Astrocyte of the cerebellum (primary cell): Measurements from ENCODE around the gene ARHGAP1.

Source experiments
- DNase-seq: peaks from one replicate; pipeline ENCODE4 v3.0.0-alpha.2; 2011; ENCODE audit warnings: low read depth
- H3K4me3 ChIP-seq: 2 replicates; pipeline ENCODE4 v1.5.1; 2011; ENCODE audit warnings: mild to moderate bottlenecking, low read depth, low read length, moderate library complexity
- CTCF ChIP-seq: IDR thresholded peaks from 2 replicates; pipeline ENCODE4 v1.5.1; 2012; ENCODE audit warnings: low read length, low read depth, moderate library complexity, mild to moderate bottlenecking; ENCODE audit errors: missing control alignments
- in situ Hi-C: cut with HindIII; loops from 2 replicates; pipeline ENCODE4 v1.10.0; 2017; ENCODE audit warnings: low sequenced_read_pairs

ARHGAP1 gene

GRCh38 chr11:46655631-46656030 is 44.8 kb downstream of the ARHGAP1 start:
- in situ Hi-C loops = no loop called here
- TF ChIP-seq CTCF = no peak
- H3K4me3 ChIP-seq = no peak overlapping the region
- DNase-seq = no peak

DNA sequence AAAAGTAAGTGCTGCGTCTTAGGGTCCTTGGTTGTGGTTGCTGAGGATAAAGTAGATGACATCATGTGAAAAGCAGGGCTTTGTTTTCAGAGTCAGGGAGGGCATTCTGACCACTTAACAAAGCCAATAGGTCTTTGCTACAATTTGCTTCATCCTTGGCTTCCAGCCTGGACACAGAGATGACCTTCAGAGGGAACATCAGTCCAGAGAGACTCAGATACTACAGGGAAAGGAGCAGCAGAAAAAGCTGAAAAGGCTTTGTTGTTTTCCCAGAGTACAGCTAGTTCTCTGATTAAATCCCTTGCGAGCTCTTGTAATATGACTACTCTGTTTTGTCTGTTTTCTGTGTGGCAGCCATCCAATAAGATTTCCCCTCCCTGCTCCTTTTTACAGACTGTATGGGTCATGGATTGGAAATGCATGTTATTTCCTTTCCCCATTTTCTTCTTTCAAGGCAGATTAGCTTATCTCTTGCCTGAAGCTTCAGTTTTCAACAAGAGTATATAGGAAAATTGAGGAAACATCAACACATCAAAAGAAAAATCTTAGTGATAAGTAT is 51.2 kb downstream of the ARHGAP1 start:
- in situ Hi-C loops = no loop called here
- no peak overlapping the region for H3K4me3 ChIP-seq
- TF ChIP-seq CTCF = no peak
- peak; percentile 93 for DNase-seq

DNA sequence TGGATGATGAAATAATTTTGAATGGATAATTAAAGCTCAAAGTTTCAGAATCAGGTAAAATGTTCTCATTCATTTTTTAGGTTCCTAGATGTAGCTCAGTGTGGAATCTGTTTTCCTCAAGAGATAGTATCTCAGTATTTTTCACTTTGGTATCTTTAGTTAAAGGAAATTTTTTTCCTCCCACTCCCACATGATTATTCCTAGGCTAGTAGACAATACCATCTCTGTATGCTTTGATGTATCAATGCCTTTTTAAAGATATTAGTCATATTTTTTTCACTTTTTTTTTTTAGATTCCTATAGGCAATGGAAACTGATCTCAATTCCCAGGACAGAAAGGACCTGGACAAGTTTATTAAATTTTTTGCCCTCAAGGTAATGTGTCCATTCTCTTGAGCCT is 56.4 kb downstream of the ARHGAP1 start:
- TF ChIP-seq CTCF = no peak
- no peak for DNase-seq
- no peak overlapping the region for H3K4me3 ChIP-seq
- in situ Hi-C loops = no loop called here

GRCh38 chr11:46643531-46643930 is 56.9 kb downstream of the ARHGAP1 start:
- no peak for DNase-seq
- in situ Hi-C loops = no loop called here
- no peak for TF ChIP-seq CTCF
- H3K4me3 ChIP-seq = no peak overlapping the region

DNA sequence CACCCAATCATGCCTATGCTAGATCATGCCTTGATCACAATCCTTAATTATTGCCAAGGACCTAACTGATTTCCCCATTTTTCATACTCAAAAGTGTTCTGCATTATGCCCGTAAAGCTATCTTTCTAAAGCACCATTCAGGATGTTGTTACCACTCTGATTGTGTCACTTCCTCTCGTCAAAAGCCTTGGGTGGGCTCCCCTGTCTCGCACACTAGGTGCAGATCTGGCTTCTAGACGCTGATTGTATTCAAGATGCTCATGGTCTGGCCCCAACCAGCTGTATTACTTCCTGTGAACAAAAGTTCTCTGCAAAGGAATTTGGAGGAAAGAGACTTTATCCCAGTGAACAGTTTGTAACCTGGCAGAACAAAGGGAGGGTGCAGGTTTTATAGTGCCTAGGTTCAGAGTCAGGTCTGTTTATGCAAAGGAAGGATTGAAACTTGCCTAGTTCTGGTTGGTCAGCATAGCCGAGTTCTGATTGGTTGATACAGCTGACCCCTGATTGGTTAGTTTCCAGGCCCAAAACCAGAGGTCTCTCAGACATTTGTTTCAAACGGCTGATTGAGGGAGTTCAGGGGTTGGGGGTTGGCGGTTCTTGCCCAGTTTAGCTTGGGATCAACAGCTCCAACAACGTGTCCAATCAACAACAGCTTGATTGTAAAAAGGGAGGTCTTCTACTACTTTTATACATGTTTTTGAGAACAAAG is 57.6 kb downstream of the ARHGAP1 start:
- DNase-seq = no peak
- no peak overlapping the region for H3K4me3 ChIP-seq
- no peak for TF ChIP-seq CTCF
- in situ Hi-C loops = no loop called here

GRCh38 chr11:46641639-46642038 is 58.8 kb downstream of the ARHGAP1 start:
- H3K4me3 ChIP-seq = no peak overlapping the region
- in situ Hi-C loops = no loop called here
- no peak for DNase-seq
- no peak for TF ChIP-seq CTCF
